ENCODE data around the gene BRICD5. TPM values are rescaled to one million over a fixed set of nuclear protein-coding genes. Genes with fewer than 3 reads are reported as not detected.

BRICD5 gene
- total RNA-seq, 4 donors from 2014 or later: 3.8 to 44.6 (median 12.0) TPM

- H3K4me3 ChIP-seq (replicated peaks in 1 of 3): no peak overlapping the region
- intact Hi-C loops (cut with DNase I): no loop called here
- peaks cover 35 to 37% of the 10 kb centered on the region in 2 donors for H3K36me3 ChIP-seq
- H3K27me3 ChIP-seq: no peaks in the 10 kb centered on the region
- no peak overlapping the region for H3K27ac ChIP-seq
- H3K4me1 ChIP-seq: peaks cover 28 to 41% of the 10 kb centered on the region in 2 donors
- no peaks in the 10 kb centered on the region for H3K9me3 ChIP-seq
- 77 to 89% methylated on average over 11 to 14 of the region's 19 CpGs for WGBS, 2 donors
- DNase-seq: no peak
- TF ChIP-seq CTCF (IDR thresholded peaks at IDR 0.05) (no peak), POLR2A (IDR thresholded peaks at IDR 0.05) (no peak)
Observed at GRCh38 chr16:2235695-2236336, 25.2 kb upstream of the BRICD5 start.

DNA sequence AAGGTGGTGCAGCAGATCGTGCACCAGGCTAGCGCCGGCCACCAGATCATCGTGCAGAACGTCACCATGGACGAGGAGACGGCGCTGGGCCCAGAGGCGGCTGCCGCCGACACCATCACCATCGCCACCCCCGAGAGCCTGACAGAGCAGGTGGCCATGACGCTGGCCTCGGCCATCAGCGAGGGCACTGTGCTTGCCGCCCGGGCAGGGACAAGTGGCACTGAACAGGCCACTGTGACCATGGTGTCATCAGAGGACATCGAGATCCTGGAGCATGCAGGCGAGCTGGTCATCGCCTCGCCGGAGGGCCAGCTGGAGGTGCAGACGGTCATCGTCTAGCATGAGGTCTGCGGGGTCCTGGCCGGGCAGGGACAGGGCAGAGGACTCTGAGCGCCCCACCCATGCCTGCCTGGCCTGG is 24.6 kb upstream of the BRICD5 start:
- DNase-seq: no peak
- Histone ChIP-seq H3K27me3 (no peaks in the 10 kb centered on the region), H3K36me3 (peaks cover 35 to 40% of the 10 kb centered on the region in 2 donors), H3K4me3 (replicated peaks in 1 of 3) (no peak overlapping the region), H3K27ac (no peak overlapping the region), H3K9me3 (no peaks in the 10 kb centered on the region), H3K4me1 (peaks cover 33 to 47% of the 10 kb centered on the region in 2 donors)
- TF ChIP-seq CTCF (IDR thresholded peaks at IDR 0.05) (no peak), POLR2A (IDR thresholded peaks at IDR 0.05) (no peak)
- WGBS, 2 donors: 96 to 98% methylated on average over 11 to 17 of the region's 28 CpGs
- intact Hi-C loops (cut with DNase I): no loop called here

DNA sequence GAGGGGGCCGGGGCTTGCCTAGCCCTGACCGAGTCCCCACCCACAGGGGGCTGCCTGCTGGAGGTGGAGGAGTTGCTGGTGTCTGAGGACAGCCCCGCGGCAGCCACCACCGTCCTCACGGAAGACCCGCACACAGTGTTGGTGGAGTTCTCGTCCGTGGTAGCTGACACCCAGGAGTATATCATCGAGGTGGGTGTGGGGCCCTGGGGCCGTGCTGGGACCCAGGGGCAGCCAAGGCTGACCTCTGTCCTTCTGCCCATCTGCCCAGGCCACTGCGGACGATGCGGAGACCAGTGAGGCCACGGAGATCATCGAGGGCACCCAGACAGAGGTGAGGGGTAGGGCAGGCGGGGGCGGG is 24.1 kb upstream of the BRICD5 start:
- WGBS, 2 donors: 96 to 97% methylated on average over 5 to 10 of the region's 18 CpGs
- H3K27ac ChIP-seq: no peak overlapping the region
- no peaks in the 10 kb centered on the region for H3K27me3 ChIP-seq
- H3K9me3 ChIP-seq: no peaks in the 10 kb centered on the region
- no peak overlapping the region for H3K4me3 ChIP-seq (replicated peaks in 1 of 3)
- no peak for TF ChIP-seq CTCF (IDR thresholded peaks at IDR 0.05)
- no peak for TF ChIP-seq POLR2A (IDR thresholded peaks at IDR 0.05)
- DNase-seq: no peak
- intact Hi-C loops (cut with DNase I): no loop called here
- H3K36me3 ChIP-seq: peaks cover 38 to 43% of the 10 kb centered on the region in 2 donors
- H3K4me1 ChIP-seq: peaks cover 38 to 52% of the 10 kb centered on the region in 2 donors

GRCh38 chr16:2233872-2234812 is 23.5 kb upstream of the BRICD5 start:
- intact Hi-C loops (cut with DNase I): no loop called here
- no peaks in the 10 kb centered on the region for H3K27me3 ChIP-seq
- 95% methylated on average over 13 to 24 of the region's 51 CpGs for WGBS, 2 donors
- peaks cover 44 to 50% of the 10 kb centered on the region in 2 donors for H3K36me3 ChIP-seq
- no peaks in the 10 kb centered on the region for H3K9me3 ChIP-seq
- peaks cover 44 to 58% of the 10 kb centered on the region in 2 donors for H3K4me1 ChIP-seq
- no peak overlapping the region for H3K27ac ChIP-seq
- H3K4me3 ChIP-seq (replicated peaks in 1 of 3): no peak overlapping the region
- TF ChIP-seq POLR2A (IDR thresholded peaks at IDR 0.05): no peak
- no peak for TF ChIP-seq CTCF (IDR thresholded peaks at IDR 0.05)
- no peak for DNase-seq

Data from thyroid gland (tissue), 4 donors.